Measurements from ENCODE around the gene SESN3.
"Not testable (repeated sequence)": the region's sequence is repeated elsewhere in the genome, so short reads cannot be mapped to it uniquely, and the experiment has no call there.

Gene SESN3

DNA sequence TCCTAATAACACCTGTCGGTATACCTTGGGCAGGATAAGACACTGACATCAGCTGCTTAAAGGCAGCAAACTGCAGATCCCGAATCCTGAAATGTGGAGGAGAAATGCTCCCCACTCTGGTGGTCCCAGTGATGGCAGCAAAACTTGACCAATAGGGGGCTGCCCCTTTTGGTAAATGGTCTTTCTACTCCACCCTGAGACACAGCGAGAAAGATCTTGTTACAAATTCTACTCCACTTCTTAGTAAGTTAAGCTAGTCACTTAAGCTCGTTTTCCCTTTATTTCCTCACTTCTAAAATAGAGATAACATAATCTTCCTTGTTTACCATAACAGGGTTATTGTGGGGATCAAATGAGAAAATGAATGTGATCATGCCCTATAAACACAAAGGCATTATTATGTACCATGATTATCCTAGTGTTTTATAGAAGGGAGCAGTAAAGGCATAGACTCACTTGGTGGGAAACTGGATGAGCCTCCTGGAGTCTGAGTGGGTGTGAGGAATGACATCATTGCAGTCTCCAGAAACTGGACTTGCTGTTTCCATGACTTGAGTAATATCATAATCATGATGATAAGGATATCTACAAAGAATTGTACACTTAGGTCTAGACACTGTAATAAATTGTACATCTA lies 90.5 kb downstream of the SESN3 start:
- DNase-seq (ENCODE audit: low read depth in 1 of 2, low spot score in 1 of 2), result no peak
- in situ Hi-C loops (cut with HindIII; ENCODE audit: low pct_unique_long_range_greater_than_20kb, low sequenced_read_pairs), result no loop called here
- TF ChIP-seq JUND (IDR thresholded peaks at IDR 0.05; ENCODE audit: low read depth), result no peak

DNA sequence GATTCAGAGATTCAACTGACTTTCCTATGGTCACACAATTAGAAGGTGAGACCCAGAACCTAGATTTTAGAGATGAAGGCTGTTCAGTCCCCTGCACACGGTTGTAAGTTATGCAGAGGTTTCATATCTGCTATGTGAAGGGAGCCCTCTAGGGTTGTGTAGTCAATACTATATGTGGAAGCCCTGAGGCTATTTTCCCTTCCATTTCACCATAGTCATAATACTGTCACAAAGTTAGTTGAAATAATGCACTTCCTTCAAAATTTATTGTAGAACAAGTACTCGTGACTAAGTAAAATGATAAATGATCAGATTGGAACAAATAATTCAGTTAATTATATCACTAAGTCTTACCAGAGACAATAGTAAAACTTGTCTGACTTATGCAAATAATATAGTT lies 92.6 kb downstream of the SESN3 start:
- DNase-seq (ENCODE audit: low read depth in 1 of 2, low spot score in 1 of 2), result peak in 1 of 2 experiments; percentile 39
- TF ChIP-seq JUND (IDR thresholded peaks at IDR 0.05; ENCODE audit: low read depth), result no peak
- in situ Hi-C loops (cut with HindIII; ENCODE audit: low pct_unique_long_range_greater_than_20kb, low sequenced_read_pairs), result no loop called here

DNA sequence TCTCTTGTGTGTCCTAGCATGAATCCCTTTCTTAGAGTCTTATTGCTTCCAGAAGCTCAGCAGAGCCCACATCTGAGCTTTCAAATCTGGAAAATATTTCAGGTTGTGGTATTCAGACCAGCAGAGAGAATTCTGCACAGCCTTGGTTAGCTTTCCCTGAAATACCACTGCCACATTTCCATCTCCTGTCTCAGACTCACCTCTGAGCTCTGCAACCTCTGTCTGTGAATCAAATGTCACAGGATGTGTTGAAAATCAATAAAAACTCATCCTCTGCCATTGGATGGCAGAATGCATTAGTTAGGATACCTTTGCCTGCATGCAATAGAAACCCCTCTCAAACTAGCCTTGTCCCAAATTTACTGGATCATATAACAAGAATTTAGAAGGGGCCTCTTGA lies 93.7 kb downstream of the SESN3 start:
- TF ChIP-seq JUND (IDR thresholded peaks at IDR 0.05; ENCODE audit: low read depth), result no peak
- in situ Hi-C loops (cut with HindIII; ENCODE audit: low pct_unique_long_range_greater_than_20kb, low sequenced_read_pairs), result no loop called here
- no peak for DNase-seq (ENCODE audit: low read depth in 1 of 2, low spot score in 1 of 2)

DNA sequence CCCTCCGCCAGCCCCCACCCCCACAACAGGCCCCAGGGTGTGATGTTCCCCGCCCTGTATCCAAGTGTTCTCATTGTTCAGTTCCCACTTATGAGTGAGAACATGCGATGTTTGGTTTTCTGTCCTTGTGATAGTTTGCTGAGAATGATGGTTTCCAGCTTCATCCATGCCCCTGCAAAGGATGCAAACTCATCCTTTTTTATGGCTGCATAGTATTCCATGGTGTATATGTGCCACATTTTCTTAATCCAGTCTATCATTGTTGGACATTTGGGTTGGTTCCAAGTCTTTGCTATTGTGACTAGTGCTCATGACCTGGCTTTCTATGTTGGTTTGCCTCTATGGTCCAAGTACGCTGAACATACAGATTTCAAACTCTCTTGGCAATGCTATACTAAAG lies 94.3 kb downstream of the SESN3 start:
- DNase-seq (ENCODE audit: low read depth in 1 of 2, low spot score in 1 of 2); in situ Hi-C loops (cut with HindIII; ENCODE audit: low pct_unique_long_range_greater_than_20kb, low sequenced_read_pairs): not testable (repeated sequence)

DNA sequence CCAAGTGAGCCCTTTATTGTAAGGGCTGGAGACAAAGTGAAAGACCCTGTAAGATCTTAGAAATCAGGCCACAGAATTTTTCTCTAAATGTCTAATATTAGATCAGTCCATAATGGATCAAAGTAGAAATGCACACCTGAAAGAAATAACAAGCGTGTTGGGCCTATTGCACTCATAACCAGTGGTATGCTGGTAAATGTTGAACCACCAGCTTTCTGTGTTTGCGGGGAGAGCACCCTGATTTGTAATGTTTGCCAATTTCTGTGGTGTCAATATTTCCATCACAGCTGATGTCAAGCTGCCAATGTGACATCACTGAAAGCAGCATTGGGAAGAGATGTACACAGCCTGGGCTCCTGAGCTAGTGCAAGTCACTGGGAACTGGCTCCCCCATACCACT lies 95.1 kb downstream of the SESN3 start:
- TF ChIP-seq JUND (IDR thresholded peaks at IDR 0.05; ENCODE audit: low read depth), result no peak
- in situ Hi-C loops (cut with HindIII; ENCODE audit: low pct_unique_long_range_greater_than_20kb, low sequenced_read_pairs), result no loop called here
- no peak for DNase-seq (ENCODE audit: low read depth in 1 of 2, low spot score in 1 of 2)

DNA sequence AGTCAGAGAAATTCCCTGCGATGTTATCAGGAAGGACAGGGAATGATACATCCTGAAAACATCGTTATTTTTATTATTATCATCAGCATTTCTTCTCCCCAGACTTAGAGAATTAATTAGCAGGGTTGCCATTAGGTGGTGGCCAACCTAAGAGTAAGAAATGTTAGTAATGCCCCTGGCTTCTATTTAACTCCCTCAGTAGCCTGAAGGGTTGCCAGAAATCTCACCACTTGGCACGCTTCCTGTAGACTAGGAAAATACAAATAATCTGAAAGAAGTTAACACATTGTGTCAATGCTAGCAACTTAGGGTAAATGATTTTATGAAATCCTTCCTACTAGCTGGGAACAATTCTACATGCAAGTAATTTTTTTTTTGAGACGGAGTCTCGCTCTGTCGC lies 95.8 kb downstream of the SESN3 start:
- TF ChIP-seq JUND (IDR thresholded peaks at IDR 0.05; ENCODE audit: low read depth), result no peak
- in situ Hi-C loops (cut with HindIII; ENCODE audit: low pct_unique_long_range_greater_than_20kb, low sequenced_read_pairs), result no loop called here
- no peak for DNase-seq (ENCODE audit: low read depth in 1 of 2, low spot score in 1 of 2)

DNA sequence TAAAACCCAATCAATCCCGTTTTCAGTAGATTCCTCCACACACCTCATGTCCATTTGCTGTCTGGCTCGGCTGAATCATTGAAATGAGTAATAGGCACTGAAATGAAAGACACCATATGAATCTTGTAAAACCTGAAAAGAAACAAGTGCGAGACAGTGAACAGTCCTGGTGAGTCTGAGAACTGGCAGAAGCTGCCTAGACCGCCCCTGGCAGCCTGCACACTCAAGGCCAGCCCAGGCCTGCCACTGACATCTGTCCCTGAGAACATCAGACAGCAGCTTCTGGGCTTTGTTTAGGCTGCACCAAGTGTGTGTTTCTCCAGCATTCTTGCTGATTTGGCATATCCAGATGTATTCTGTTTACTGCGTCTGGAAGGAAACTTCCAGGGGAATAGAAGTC lies 96.5 kb downstream of the SESN3 start:
- in situ Hi-C loops (cut with HindIII; ENCODE audit: low pct_unique_long_range_greater_than_20kb, low sequenced_read_pairs), result no loop called here
- no peak for TF ChIP-seq JUND (IDR thresholded peaks at IDR 0.05; ENCODE audit: low read depth)
- no peak for DNase-seq (ENCODE audit: low read depth in 1 of 2, low spot score in 1 of 2)

DNA sequence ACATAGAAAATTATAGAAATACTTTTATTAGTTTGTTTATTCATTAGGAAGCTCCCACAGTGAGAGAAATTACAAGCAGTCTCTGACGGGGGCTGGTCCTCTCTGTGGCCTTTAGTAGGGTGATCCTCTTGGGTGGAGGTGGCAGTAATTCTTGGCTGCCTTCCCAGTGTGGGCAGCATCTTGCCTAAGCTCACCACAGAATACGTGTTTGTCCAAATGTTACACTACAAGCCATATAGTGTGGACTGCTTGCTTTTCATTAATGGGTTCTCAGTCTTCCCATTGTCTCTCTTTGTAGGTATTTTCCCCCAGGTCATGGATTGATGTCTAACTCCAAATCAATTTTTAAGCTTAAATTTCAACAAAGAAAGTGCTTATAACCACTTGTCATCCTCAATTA lies 98.0 kb downstream of the SESN3 start:
- DNase-seq (ENCODE audit: low read depth in 1 of 2, low spot score in 1 of 2), result no peak
- in situ Hi-C loops (cut with HindIII; ENCODE audit: low pct_unique_long_range_greater_than_20kb, low sequenced_read_pairs), result no loop called here
- TF ChIP-seq JUND (IDR thresholded peaks at IDR 0.05; ENCODE audit: low read depth), result no peak

DNA sequence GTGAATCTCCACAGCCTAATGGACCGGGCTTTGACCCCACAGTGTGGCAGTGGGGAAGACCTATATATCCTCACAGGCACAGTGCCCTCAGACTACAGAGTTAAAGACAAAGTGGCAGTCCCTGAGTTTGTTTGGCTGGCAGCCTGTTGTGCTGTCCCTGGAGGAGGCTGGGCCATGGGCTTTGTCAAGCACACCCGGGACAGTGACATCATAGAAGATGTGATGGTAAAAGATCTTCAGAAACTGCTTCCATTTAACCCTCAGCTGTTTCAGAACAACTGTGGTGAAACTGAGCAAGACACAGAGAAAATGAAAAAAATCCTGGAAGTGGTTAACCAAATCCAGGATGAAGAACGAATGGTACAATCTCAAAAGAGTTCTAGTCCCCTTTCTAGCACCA lies 102.4 kb downstream of the SESN3 start:
- in situ Hi-C loops (cut with HindIII; ENCODE audit: low pct_unique_long_range_greater_than_20kb, low sequenced_read_pairs), result no loop called here
- TF ChIP-seq JUND (IDR thresholded peaks at IDR 0.05; ENCODE audit: low read depth), result no peak
- no peak for DNase-seq (ENCODE audit: low read depth in 1 of 2, low spot score in 1 of 2)

DNA sequence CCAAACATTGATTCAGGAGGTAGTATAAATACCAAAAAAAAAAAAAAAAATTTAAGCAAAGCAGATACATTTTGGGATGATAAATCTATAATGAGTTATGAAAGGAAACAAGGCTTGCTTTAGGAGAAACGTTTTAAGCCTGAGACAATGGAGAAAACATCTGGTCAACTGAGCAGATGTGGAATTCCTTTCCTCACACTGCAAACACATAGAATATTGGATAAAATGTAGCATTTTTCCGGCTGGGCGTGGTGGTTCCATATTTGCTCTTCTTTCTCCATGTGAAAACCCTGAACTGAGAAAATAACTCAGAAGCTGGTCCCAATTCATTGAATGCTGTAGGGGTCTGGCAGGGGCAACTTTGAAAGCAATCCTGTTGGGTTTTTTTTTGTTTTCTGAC lies 107.4 kb downstream of the SESN3 start:
- no peak for DNase-seq (ENCODE audit: low read depth in 1 of 2, low spot score in 1 of 2)
- no peak for TF ChIP-seq JUND (IDR thresholded peaks at IDR 0.05; ENCODE audit: low read depth)
- in situ Hi-C loops (cut with HindIII; ENCODE audit: low pct_unique_long_range_greater_than_20kb, low sequenced_read_pairs), result no loop called here

DNA sequence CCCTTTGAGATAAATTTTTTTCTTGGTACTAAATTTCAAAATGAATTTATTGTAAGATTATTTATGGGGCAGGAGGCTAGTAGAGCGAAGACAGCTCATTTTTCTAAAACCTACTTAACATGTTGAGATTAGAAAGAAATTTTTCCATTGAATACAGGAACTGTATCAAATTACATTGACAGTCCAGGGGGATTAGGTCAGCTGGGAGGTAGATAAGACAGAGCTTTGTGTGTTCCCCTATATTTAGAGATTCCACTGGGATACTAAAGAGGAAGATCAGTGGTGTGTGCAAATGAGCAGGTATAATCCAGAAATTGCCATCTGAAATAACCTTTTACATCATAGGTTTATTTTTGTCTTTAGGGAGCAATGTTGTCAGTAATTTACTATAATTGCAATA lies 109.3 kb downstream of the SESN3 start:
- DNase-seq (ENCODE audit: low read depth in 1 of 2, low spot score in 1 of 2), result no peak
- TF ChIP-seq JUND (IDR thresholded peaks at IDR 0.05; ENCODE audit: low read depth), result no peak
- in situ Hi-C loops (cut with HindIII; ENCODE audit: low pct_unique_long_range_greater_than_20kb, low sequenced_read_pairs), result no loop called here

DNA sequence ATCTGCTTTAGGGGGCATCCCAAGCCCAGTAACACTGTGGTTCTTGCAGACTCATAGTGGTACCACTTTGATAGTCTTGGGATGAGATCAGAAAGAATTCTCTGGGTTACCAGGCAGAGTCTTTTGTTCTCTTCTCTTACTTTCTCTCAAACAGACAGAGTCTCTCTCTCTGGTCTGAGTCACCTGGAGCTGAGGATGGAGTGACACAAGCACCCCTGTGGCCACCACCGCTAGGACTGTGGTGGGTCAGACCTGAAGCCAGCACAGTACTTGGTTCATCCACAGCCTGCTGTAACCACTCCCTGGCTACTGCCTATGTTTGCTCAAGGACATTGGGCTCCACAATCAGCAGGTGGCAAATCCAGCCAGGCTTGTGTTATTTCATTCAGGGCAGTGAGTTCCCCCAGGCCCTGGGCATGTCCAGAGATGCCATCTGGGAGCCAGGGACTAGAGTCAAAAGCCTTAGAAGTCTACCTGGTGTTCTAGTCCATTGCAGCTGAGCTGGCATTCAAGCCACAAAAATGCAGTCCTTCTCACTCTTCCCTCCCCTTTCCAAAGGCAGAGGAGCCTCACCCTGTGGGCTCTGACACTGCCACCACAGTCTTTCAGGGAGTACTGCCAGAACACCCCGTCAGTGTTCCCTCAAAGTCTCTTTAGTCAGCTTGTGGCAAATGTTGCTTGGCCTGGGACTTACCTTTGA lies 111.5 kb downstream of the SESN3 start:
- TF ChIP-seq JUND (IDR thresholded peaks at IDR 0.05; ENCODE audit: low read depth), result no peak
- in situ Hi-C loops (cut with HindIII; ENCODE audit: low pct_unique_long_range_greater_than_20kb, low sequenced_read_pairs), result no loop called here
- DNase-seq (ENCODE audit: low read depth in 1 of 2, low spot score in 1 of 2), result peak in 1 of 2 experiments; percentile 88

DNA sequence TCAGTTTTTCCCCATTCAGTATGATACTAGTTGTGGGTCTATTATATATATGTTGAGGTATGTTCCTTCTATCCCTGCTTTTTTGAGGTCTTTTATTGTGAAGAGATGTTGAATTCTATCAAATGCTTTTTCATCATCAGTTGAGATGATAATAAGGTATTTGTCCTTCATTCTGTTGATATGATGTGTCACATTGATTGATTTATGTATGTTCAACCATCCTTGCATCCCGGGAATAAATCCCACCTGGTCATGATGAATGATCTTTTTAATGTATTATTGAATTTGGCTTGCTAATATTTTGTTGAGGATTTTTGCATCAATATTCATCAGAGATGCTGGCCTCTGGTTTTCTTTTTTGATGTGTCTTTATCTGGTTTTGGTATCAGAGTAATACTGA lies 115.4 kb downstream of the SESN3 start:
- no peak for DNase-seq (ENCODE audit: low read depth in 1 of 2, low spot score in 1 of 2)
- TF ChIP-seq JUND (IDR thresholded peaks at IDR 0.05; ENCODE audit: low read depth), result no peak
- in situ Hi-C loops (cut with HindIII; ENCODE audit: low pct_unique_long_range_greater_than_20kb, low sequenced_read_pairs), result no loop called here
